GM21528 (cell line): ENCODE data around the gene SRSF7.
"Not testable (repeated sequence)": the region's sequence is repeated elsewhere in the genome, so short reads cannot be mapped to it uniquely, and the experiment has no call there.

Experiments
- ATAC-seq: cut with Tn5 transposase; IDR thresholded peaks from one replicate; pipeline ENCODE4 v1.9.1; 2021; ENCODE audit warnings: mild to moderate bottlenecking, moderate library complexity; ENCODE audit not compliant: unreplicated experiment, low FRiP score

SRSF7 gene

DNA sequence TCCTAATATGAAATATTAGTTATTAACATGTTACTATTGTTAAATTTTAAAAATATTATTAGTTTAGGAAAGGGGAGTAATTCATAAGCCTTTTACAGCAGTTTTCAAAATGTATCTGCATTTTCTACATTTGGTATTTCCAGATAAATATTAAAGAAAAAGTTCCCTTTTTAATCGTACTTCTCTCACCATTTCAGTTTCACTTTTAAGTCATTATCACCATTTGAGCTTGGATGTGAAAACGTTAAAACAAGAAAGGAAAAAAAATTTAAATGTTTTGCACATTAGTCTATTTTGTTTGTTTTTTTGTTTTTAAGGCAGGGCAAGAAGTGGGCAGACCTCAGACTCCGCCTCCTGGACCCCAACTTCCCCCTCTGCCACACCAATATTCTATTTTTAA, 3.3 kb upstream of the SRSF7 start:
- no peak for ATAC-seq

DNA sequence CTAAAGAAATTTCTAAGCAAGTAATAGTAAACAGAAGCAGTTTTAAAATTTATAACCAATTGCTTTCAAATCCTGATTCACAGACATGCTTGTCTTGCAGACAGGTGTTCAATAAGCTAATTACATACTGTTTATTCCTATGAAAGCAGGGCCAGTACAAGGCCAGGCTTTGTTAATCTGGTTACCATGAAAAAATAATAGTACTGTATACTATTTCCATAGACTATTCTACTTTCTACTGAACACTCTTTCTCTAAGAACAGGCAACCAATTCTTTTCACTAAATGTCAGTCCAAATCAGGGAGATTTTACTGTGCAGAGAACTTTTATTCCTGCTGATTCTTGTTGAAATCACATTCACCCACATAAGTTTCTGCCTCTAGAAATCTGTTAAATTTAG, 2.9 kb upstream of the SRSF7 start:
- no peak for ATAC-seq

DNA sequence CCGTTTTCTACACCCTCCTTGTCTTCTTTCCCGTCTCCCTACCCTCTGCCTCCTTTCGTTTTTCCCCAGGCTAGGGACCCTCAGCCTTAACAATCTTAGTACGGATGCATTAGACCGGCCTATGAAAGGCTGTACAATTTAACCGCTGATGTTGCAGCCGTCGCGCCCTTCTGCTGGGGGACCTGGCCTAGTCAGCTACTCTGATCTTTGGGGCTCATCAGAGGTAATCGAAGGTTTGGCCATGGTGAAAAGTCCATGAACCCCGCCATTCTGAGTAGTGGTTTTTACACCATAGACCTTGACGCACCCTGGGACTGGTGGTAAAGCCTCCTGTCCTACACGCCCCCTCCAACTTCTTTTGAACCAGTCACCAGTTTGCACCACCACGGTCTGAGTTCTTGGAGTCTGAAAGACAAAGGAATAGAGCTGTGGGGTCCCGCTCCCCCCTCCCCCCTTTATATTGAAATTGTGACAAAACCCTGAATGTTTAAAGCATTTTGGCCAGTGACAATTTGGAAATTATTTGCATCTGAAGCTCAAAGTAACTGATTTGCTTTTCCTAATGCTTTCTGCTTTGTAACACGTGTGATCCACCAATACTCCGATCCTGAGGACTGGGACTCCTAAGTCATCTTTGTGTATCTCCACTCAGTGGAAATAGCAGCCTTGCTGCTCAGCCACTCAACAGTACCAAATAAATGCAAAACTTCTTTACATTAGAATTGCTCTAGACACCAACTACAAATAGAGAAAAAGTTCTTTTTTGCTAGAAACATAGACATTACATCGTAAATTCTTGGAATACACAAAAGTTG, 642 bp upstream of the SRSF7 start:
- peak; percentile 10 for ATAC-seq

DNA sequence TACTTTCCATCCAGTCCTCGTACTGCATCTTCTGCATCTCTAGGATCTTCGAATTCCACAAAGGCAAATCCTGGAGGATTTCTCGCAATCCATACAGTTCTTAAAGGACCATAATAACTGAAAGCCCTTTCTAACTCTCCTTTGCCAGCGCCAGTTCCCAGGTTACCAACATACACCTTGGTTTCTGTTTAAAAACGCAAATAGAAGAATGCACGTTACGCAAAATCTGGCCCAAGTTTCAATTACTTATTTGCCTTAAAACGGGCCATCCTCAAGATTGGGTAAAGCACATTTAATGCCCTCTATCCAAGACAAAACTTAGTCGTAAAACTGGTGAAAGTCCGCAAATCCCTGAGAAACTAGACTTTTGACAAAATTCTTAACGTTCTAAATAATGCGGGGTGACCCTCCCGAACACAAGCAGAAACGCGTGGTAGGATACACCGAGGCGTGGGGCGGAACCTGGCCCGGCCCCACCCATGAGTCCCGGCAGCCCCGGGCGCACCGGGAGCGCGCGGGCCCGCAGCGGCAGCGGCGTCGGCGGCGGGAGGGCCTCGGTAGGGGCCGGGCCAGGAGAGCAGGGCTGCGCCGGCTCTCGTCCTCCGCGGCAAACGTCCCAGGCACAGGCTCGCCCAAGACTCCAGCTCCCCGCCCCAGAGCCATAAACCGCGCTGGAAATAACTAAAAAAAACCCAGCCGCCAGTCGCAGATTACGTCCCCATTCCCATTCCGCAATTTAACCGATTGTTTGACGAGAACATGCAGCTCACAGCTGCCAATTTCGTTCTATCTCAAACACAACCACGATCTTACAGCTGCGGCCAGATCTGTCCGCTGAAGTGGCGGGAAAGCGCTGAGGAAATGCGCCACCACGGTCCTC, 910 bp downstream of the SRSF7 start:
- peak; percentile 29 for ATAC-seq

DNA sequence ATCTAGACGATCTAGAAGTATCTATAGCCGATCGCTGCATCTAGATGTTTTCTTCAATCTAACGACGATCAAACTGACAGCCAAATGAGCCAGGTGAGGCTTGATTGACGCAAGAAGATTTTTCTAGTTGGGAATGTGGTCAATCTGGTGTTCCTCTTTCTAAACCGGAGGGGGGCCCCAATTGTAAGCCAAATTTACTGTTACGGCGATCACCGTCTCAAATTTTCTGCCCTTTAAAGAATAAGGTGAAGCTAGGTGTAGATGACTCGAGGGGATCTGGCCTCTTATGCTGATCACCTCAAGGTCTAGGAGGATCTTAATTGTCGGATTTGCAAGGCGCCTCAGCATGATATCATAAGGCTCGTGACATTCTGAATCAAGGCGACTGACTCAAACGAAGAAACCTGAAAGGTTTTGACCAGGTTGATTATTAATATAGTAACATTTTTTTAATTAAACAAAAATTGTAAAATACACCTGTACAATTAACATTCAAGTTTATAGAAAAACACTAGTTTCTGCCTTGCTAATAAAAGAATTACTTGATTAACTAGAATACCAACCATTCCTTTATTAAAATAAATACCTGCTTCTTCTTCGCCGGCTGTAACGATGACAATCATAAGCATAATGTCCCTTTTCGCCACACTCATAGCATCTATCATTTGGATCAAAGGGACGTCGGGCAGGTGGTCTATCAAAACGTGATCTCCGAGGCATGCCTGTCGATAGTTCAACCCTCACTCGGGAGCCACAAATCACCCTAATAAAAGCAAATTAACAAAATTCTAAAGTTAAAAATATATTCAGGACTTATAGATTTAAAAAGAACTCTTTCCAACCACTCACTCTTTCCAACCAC, 2.0 kb downstream of the SRSF7 start:
- no peak for ATAC-seq

DNA sequence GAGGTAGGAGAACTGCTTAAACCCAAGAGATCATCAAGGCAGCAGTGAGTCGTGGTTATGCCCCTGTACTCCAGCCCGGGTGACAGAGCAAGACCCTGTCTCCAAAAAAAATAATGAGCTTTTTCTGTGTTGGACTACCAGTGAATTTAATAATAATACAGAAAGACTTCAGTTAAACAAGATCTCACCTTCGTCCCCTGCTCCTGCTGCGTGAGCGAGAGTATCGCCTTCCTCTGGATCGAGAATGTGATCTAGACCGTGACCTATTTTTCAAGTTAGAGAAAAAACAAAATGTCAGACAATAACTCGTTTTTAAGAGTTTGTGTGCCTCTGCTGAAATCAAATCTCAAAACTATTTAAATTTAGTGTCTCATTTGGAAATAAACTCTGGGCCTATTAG, 2.8 kb downstream of the SRSF7 start:
- no peak for ATAC-seq

DNA sequence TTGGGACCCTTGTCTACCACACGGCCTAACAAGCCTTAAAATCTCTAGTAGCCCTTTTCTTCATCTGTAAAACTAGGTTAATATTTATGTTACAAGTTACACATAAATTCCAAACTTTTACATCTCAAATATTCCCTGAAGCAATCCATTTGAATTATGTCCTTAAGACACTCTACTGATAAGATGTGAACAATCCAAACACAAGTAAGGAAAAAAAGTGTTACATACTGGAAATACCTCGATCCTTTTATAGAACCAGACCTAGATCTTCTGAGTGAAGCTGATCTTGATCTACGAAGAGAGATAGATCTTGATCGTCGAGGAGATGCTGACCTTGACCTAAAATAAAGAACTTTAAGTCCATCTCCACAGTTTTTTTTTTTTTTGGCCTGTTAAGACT, 3.3 kb downstream of the SRSF7 start:
- ATAC-seq, result no peak

DNA sequence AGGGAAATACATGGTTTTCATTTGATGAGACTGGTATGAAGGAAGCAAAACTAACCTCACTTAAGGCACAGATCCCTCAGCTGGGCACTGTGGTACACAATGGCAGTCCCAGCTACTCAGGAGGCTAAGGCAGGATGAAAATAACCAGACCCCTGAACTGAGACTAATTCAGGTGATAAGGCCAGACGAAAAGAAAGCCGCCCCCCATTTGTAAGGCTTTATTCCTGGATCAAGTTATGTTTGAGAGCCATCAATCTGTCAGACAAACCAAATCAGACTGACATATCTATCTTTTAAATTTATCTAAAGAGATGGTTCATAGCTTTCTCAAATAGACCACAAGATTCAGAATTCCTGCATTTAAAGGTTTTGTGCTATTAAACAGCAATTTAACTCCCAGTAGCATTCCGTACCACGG, 4.1 kb downstream of the SRSF7 start:
- ATAC-seq, result no peak

DNA sequence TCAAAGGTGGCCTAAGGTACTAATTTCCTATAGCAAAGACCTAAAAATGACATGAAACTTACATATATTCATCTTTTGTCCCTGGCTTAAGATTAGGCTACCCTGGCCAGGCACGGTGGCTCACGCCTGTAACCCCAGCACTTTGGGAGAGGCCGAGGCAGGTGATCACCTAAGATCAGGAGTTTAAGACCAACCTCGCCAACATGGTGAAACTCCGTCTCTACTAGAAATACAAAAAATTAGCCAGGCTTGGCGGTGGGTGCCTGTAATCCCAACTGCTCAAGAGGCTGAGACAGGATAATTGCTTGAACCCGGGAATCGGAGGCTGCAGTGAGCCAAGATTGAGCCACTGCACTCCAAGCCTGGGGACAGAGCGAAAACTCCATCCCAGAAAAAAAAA, 5.9 kb downstream of the SRSF7 start:
- no peak for ATAC-seq

DNA sequence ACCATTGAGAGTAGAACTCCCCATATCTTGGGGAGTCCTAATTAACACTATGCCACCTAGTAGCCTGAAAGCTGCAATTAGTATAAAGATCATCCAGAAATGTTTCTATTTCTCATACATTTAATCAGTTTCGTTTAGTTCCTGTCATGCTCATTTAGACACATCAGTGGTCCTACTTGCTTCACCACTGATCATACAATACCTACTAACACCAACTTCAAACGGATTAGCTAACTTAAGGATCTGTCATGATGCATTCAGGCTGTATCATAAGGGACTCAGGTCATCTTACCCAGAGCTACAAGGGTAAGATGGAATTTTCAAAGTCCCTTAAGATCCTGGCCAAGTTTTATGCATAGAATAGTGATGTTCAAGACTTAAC, 6.8 kb downstream of the SRSF7 start:
- ATAC-seq, result no peak

DNA sequence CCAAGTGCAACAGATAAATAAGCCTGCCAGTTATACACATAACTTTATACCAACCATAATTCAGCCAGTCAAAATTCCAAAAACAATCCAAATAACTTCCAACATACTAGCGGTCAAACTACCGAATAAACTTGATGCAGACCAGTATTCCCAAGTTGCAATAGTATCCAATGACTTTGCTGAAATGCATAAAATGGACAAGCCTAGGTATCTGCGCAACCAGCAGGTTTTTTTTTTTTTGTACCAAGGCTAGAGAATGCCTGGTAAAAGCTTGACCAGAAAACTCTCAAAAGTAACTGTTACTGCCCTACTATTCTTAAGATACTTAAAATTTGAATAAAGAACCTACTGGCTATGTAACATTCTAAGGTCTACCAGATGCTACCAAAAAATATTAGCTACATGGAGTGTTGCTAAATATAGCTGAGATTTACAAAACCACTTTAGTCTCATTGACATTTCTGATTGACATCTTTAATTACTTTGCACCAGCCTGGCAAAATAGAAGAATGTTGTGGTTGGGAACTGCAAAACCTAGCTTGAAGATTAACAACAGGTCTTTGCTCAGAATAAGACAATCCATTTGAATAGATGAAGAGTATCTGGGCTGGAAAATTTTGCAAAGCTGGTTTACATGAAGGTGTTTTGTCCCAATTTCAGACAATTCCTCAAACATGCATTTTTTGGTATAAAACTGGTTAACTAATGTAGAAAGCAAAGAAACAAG, 7.3 kb downstream of the SRSF7 start:
- no peak for ATAC-seq

DNA sequence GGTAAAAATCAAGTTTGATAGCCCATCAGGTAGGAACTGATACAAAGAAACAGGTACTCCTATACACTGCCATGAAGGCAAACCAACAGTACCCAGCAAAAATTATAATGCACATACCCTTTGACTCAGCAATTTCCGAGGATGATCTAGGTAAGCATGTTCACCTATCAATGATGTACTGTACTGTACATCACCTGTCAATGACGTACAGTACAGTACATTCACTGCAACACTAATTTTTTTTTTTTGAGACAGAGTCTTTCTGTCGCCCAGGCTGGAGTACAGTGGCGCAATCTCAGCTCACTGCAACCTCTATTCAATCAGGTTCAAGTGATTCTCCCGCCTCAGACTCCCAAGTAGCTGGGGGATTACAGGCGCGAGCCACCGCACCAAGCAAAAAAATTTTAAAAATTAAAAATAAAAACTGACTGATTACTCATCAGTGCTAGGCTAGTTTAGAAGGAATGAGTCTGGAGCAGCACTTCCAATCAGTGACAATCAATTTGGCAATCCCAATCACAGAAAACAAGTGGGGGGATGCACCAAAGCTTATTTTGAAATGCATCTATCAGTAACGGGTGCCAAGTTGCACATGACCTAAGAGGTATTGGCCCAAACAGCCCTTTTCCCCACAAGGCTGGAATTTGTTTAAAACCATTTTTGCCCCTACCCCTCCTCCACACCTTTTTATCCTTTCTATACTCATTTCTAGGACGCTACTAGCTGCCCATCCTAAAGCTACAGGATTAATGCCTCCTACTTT, 8.2 kb downstream of the SRSF7 start:
- ATAC-seq, result no peak

DNA sequence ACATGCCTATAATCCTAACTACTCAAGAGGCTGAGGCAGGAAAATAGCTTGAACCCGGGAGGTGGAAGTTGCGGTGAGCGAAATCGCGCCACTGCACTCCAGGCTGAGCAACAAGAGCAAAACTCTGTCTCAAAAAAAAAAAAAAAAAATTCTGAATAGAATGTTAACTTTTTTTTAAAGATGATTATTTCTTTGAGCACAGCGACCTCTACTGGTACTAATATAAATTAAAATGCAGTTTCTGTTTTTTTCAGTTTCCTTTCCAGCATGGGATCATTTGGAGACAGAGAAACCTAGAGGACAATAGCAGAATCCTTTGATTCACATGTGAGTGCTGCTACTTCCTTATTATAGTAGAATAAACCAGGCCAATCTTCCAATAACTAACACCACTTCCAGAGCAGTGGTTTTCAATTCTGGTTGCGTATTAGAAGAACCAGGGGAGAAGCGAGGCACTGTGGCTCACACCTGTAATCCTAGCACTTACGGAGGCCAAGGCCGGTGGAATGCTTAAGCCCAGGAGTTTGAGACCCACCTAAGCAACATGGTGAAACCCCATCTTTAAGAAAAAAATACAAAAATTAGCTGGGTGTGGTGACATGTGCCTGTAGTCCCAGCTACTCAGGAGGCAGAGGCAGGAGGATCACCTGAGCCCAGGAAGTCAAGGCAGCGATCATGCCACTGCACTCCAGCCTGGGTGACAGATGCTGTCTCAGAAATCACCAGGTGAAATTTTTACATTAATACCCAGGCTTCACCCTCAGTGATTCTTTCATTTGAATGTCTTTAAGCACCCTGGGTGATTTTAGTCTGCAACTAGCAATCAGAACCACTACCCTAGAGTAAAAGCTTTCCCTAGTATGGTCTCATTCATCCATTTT, 10.1 kb downstream of the SRSF7 start:
- no peak for ATAC-seq

DNA sequence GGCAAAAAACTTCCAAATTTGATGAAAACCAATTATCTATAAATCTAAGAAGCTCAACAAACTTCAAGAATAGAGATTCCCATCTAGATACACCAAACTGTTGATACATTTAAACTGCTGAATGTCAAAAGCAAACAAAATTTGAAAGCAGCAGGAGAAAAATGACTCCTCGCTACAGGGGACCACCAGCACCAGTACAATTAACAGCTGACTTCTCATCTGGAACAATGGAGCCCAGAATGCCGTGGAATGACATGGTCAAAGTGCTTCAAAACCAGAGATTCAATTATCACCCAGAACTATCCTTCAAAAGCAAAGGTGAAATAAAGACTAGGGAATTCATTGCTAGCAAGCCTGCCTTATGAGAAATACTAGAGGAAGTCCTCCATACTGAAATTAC, 11.6 kb downstream of the SRSF7 start:
- no peak for ATAC-seq

DNA sequence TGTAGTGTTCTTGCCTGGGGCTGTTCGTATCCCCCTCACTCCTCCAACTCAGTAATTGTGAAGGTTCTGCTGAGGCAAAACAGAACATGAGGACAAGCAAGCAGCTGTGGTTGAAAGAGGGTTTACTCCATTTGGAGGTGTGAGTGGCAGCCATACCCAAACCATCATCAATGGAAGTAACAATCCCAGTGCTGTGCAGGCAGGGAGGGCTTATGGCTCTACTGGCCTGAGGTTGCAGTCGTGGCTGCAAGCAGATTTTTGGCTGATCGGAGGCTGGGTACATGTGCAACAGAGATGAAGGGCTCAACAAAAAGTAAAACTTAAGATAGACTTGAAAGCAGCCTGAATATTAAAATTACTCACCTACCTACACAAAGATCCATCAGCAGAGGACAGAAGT, 13.2 kb downstream of the SRSF7 start:
- no peak for ATAC-seq

DNA sequence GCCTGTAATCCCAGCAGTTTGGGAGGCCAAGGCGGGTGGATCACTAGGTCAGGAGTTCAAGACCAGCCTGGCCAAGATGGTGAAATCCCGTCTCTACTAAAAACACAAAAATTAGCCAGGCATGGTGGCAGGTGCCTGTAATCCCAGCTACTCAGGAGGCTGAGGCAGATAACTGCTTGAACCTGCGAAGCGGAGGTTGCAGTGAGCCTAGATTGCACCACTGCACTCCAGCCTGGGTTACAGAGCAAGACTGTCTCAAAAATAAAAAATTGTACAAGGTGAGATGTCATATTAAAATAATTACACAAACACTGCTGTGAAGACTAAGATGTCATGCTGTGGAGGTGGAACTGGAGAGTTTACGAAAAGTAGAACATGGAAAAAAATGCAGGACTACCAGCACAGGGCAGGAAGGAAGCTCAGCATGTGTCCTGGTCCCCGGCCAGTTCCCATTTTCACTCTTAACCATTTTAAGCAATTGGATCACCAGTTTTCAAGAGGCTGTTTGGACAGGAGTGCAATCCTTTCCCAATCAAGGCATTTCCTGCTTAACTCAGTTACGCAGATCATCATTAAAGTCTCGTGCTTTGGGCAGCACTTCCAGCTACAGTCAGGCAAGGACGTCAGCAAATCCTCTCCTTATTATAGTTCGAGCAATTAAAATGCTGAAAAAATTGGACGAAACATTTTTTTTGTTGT, 14.0 kb downstream of the SRSF7 start:
- not testable (repeated sequence) for ATAC-seq

DNA sequence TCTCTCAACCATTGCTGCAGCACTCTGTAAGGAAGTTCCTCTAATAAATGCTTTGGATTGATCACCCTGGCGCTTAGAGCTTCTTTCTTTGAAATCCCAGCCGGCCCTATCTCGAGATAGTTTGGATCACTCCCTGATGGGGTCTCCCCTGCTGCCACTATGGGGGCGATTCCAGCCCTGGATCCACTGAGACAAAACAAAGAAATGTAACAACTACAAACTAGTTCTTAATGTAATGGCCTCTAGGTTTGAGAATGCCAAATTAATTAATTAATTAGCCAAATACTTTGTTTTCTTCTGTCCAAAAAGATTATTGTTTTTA, 15.2 kb downstream of the SRSF7 start:
- ATAC-seq, result no peak
